WI38 (cell line): Measurements from ENCODE around the gene CGREF1.

Source experiments
- H3K4me3 ChIP-seq: 2 replicates; pipeline ENCODE4 v1.5.1; 2011; ENCODE audit warnings: low read depth, mild to moderate bottlenecking, control low read depth, low read length
- TF ChIP-seq, protein P1 (sequence below): IDR thresholded peaks from 2 replicates; pipeline ENCODE4 v1.5.1; 2012; ENCODE audit warnings: low read depth, mild to moderate bottlenecking, control low read depth, low read length

Gene CGREF1, protein sequence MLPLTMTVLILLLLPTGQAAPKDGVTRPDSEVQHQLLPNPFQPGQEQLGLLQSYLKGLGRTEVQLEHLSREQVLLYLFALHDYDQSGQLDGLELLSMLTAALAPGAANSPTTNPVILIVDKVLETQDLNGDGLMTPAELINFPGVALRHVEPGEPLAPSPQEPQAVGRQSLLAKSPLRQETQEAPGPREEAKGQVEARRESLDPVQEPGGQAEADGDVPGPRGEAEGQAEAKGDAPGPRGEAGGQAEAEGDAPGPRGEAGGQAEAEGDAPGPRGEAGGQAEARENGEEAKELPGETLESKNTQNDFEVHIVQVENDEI

GRCh38 chr2:27118525-27119329 is at the start of gene CGREF1:
CGREF1 (minus strand) TSS chr2:27119128; CDS start chr2:27104366, 14,762 bp downstream.
- 0 out of 2 replicates have a peak within 1 kb of the TSS, but pooled peaks have one; percentile 9 for H3K4me3 ChIP-seq
- TF ChIP-seq, protein P1, sequence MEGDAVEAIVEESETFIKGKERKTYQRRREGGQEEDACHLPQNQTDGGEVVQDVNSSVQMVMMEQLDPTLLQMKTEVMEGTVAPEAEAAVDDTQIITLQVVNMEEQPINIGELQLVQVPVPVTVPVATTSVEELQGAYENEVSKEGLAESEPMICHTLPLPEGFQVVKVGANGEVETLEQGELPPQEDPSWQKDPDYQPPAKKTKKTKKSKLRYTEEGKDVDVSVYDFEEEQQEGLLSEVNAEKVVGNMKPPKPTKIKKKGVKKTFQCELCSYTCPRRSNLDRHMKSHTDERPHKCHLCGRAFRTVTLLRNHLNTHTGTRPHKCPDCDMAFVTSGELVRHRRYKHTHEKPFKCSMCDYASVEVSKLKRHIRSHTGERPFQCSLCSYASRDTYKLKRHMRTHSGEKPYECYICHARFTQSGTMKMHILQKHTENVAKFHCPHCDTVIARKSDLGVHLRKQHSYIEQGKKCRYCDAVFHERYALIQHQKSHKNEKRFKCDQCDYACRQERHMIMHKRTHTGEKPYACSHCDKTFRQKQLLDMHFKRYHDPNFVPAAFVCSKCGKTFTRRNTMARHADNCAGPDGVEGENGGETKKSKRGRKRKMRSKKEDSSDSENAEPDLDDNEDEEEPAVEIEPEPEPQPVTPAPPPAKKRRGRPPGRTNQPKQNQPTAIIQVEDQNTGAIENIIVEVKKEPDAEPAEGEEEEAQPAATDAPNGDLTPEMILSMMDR, result no peak

DNA sequence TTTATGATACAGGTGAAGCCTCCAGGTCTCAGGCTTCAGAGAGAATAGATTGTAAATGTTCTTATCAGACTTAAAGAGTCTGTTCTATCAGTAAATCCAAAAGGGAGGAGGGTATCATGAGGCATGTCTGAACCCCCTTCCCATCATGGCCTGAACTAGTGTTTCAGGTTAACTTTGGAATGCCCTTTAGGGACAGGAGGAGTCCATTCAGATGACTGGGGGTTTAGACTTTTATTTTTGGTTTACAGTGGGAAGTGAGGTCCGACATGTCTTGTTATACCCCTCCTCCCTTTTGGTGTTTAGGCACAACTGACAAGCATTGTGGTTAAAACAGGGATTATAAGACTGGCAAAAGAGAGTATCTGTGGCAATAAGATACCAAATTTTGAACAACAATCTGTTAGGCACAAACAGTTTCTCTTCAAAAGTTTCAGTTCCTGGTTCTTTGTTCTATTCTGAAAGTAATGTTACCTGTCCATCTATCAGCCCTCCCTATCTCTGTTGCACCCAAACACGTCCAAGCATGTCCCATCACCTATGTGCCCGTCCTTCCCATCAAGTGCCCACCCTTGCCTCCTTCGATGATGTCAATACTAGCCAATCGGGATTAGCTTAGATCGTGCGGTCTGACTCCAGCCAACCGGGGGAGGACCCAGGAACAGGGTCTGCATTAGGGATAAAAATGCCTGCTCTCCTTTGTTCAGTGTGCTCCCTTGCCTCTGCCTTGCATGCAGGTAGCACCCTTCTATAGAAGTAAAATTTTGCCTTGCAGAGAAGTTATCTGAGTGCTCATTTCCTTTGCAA is 46.2 kb upstream of the CGREF1 start:
- TF ChIP-seq, protein P1, result no peak
- H3K4me3 ChIP-seq, result no peak overlapping the region

DNA sequence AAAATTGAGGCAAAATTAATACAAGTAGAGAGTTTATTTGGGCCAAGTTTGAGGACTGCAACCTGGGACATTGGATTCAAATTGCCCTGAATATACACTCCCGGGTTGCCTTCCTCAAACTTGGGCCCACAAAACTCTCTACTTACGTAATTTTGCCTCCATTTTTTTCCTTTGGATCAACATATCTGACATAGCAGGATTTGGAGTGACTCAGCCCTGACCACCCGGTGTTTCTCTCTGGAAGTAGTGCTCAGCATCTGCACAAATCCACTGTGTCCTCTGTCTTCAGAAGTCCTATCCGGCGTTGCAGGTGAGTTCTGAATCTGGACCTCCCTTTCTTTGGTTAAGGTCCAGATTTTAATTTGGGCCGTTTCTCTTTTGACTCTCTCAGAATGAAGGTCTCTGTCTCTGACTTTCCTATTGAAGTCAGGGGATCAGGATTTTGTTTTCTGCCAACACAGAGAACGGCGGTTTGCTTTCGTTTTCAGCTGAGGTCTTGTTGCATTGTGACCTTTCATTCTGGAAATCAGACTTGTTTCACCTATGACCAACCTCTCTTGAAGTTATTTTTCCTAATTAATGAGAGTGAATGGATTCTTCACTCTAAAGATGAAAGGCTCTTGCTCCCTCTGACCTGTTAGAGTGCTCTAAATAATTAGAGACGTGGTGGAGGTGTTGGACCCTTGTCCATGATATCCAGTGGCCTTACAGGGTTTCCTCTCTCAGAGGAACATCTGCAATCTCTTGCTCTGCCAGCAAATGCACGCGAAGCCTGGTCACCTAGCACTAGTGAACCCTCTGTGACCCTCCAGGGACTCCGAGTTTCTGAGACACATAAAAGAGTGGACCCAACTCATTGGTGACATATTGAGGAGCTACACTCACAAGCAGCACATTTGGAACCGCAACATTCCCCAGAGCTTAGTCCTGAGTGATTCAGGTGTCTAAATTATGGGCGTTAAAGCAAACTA is 43.5 kb upstream of the CGREF1 start:
- TF ChIP-seq, protein P1, result no peak
- H3K4me3 ChIP-seq, result no peak overlapping the region; the same call in 1 of the 2 replicates

DNA sequence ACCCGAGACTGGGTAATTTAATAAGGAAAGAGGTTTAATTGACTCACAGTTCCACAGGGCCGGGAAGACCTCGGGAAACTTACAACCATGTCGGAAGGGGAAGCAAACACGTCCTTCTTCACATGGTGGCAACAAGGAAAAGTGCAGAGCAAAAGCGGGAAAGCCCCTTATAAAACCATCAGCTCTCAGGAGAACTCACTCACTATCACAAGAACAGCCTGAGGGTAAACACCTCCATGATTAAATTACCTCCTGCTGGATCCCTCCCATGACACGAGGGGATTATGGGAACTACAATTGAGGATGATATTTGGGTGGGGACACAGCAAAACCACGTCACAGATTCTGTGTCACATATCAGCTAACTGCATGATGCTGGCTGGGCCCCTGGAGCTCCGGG is 41.3 kb upstream of the CGREF1 start:
- TF ChIP-seq, protein P1, result no peak
- no peak overlapping the region for H3K4me3 ChIP-seq

- TF ChIP-seq, protein P1, result no peak
- H3K4me3 ChIP-seq, result no peak overlapping the region
Measured at GRCh38 chr2:27159271-27159670, 40.3 kb upstream of the CGREF1 start.

DNA sequence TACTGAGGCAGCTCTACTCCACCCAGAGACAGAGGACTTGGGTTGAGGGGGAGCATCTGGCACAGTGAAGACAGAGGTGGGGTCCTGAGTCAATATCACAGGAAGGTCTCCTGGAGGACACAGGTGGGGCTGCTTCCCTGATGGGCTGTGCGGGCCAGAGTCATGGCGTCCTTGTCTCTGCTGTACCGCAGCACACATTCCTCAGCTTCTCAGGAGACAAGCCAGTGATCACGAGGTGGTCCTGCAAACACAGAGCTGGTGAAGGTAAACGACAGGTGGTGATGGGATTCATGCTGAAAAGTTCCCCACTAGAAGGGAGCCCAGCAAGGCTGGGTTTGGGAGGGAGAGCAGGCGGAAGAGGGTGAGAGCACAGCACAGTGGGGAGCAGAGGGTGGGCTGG is 39.5 kb upstream of the CGREF1 start:
- TF ChIP-seq, protein P1, result no peak
- no peak overlapping the region for H3K4me3 ChIP-seq
